Measurements from ENCODE around the gene CD9. TPM values are rescaled to one million over a fixed set of nuclear protein-coding genes. Genes with fewer than 3 reads are reported as not detected.
A peak's percentile ranks its signal among the peaks of the same experiment; 100 is the strongest.

The CD9 gene
- polyA plus RNA-seq, 6 donors from 2014 or later, result 32.7 to 186 (median 69.9) TPM

DNA sequence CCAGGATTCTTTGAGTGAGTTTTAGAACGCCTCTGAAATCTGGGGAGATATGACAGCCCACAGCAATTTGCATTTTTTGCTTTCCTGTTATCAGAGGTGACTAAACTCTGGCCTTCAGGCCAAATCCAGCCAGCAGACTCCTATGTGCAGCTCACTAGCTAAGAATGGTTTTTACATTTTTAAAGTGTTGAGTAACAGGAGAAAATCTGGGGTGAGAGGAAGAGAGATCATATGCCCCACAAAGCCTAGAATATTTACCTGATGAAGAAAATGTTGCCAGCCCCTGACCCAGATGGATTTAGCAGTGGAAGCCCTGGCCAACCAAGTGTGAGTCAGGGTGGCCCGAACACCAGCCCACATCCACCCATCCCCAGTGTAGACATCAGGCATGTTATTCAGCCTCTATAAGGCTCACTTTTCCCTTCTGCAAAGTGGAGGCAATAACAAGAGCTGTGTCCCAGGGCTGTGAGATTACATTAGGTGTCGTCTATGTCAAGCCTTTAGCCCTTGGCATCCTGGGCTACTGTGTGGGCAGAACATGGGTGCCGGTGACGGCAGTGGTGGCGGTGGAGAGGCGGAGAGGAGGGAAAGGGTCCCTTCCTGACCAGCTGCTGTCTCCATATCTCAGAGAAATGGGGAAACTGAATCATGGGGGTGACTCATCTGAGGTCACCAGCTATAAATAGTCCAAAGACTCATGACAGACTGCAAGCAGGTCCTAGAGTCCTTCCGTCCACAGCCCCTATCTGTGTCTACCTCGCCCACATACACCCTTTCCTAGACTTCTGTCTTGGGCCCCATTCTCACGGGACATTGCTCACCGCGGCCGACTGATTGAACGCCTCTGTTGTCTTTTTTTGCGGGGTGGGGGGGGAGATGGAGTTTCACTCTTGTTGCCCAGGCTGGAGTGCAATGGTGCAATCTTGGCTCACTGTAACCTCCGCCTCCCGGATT is 32.6 kb upstream of the CD9 start:
- H3K27me3 Mint-ChIP-seq, result peaks cover 0 to 10% (median 2%) of the 10 kb centered on the region in 3 donors
- peak; percentile 85 to 88 for ATAC-seq (ENCODE audit: low read depth in 2 of 2)
- peak overlapping the region; percentile 18 to 97 (median 92) for H3K27ac Mint-ChIP-seq
- peak; percentile 46 for DNase-seq
- no peaks in the 10 kb centered on the region for H3K36me3 Mint-ChIP-seq
- H3K4me1 Mint-ChIP-seq, result peaks cover 16 to 25% (median 23%) of the 10 kb centered on the region in 3 donors
- H3K4me3 Mint-ChIP-seq, result peak overlapping the region in 4 of 8 donors; percentile 13 to 90 (median 60)
- no peaks in the 10 kb centered on the region for H3K9me3 Mint-ChIP-seq

- ATAC-seq (ENCODE audit: low read depth in 2 of 2) (no peak), DNase-seq (no peak)
- Mint-ChIP-seq H3K27ac (peak overlapping the region in 1 of 6 donors; percentile 88), H3K36me3 (no peaks in the 10 kb centered on the region), H3K4me3 (no peak overlapping the region), H3K4me1 (peaks cover 16 to 23% (median 23%) of the 10 kb centered on the region in 3 donors), H3K9me3 (no peaks in the 10 kb centered on the region), H3K27me3 (peaks cover 4 to 10% (median 10%) of the 10 kb centered on the region in 3 donors)
These were observed 28.7 kb upstream of the CD9 start for GRCh38 chr12:6171409-6172015.

- H3K27me3 Mint-ChIP-seq, result peaks cover 4 to 10% (median 10%) of the 10 kb centered on the region in 3 donors
- H3K4me3 Mint-ChIP-seq, result no peak overlapping the region
- no peak overlapping the region for H3K27ac Mint-ChIP-seq
These were observed 28.1 kb upstream of the CD9 start for GRCh38 chr12:6172086-6172485.

DNA sequence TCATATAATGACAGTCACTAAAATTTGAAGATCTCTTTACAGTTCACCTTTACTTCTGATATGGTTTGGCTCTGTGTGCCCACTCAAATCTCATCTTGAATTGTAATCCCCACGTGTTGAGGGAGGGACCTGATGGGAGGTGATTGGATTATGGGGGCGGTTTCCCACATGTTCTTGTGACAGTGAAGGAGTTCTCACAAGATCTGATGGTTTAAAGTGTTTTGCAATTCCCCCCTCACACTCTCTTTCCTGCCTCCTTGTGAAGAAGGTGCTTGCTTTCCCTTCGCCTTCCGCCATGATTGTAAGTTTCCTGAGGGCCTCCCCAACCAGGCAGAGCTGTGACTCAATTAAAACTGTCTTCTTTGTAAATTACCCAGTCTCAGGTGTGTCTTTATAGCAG is 27.3 kb upstream of the CD9 start:
- Mint-ChIP-seq H3K36me3 (no peaks in the 10 kb centered on the region), H3K27me3 (peaks cover 4 to 10% (median 10%) of the 10 kb centered on the region in 3 donors), H3K9me3 (no peaks in the 10 kb centered on the region), H3K4me3 (no peak overlapping the region), H3K27ac (no peak overlapping the region), H3K4me1 (peaks cover 5 to 10% (median 10%) of the 10 kb centered on the region in 3 donors)
- no peak for DNase-seq
- ATAC-seq (ENCODE audit: low read depth in 2 of 2), result no peak

More at GRCh38 chr12:6172086-6172485, 28.1 kb upstream of the CD9 start:
- peaks cover 13 to 18% (median 18%) of the 10 kb centered on the region in 3 donors for H3K4me1 Mint-ChIP-seq
- ATAC-seq (ENCODE audit: low read depth in 2 of 2), result no peak
- H3K36me3 Mint-ChIP-seq, result no peaks in the 10 kb centered on the region
- no peaks in the 10 kb centered on the region for H3K9me3 Mint-ChIP-seq
- no peak for DNase-seq

DNA sequence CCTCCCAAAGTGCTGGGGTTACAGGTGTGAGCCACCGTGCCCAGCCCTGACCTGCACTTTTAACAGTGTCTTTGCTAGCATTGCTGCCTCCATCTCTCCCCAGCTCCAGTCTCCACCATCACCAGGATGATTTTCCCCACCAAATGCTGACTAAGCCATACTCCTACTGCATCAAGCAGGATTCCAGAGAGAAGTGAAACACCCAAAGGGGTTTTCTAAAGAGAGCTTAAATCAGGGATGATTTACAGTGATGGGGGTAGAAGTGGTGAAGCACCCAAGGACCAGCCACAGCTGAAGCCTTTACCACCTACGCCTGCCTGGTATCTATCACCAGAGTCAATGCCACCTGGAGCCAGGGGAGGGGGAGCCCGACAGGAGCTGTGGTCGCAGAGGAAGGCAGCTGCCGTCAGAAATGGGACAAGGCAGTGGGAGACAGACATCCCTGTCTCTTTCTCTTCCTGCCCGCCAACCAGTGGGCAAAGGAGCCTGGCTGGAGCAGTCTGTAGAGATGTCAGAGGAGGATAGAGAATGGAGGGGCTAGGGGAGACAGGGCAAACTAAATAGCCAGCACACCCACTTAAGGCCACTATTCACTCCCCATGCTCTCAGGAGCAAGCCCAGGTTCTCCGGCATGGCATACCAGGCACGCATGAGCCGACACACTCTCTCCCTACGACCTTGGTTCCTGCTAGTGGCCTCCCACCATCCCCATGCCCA is 22.4 kb upstream of the CD9 start:
- no peak for DNase-seq
- Mint-ChIP-seq H3K4me3 (no peak overlapping the region), H3K27ac (peak overlapping the region in 1 of 6 donors; percentile 11), H3K4me1 (no peaks in the 10 kb centered on the region), H3K27me3 (peaks cover 6 to 14% (median 14%) of the 10 kb centered on the region in 3 donors), H3K36me3 (no peaks in the 10 kb centered on the region), H3K9me3 (no peaks in the 10 kb centered on the region)
- no peak for ATAC-seq (ENCODE audit: low read depth in 2 of 2)

GRCh38 chr12:6178981-6179761 is 21.0 kb upstream of the CD9 start:
- no peak overlapping the region for H3K27ac Mint-ChIP-seq
- H3K36me3 Mint-ChIP-seq, result no peaks in the 10 kb centered on the region
- H3K27me3 Mint-ChIP-seq, result peaks cover 0 to 21% (median 14%) of the 10 kb centered on the region in 3 donors
- no peak overlapping the region for H3K4me3 Mint-ChIP-seq
- DNase-seq (no peak), ATAC-seq (ENCODE audit: low read depth in 2 of 2) (no peak)
- H3K4me1 Mint-ChIP-seq, result no peaks in the 10 kb centered on the region
- no peaks in the 10 kb centered on the region for H3K9me3 Mint-ChIP-seq

- H3K36me3 Mint-ChIP-seq, result no peaks in the 10 kb centered on the region
- peaks cover 0 to 19% (median 14%) of the 10 kb centered on the region in 3 donors for H3K27me3 Mint-ChIP-seq
- no peaks in the 10 kb centered on the region for H3K9me3 Mint-ChIP-seq
- H3K27ac Mint-ChIP-seq, result peak overlapping the region in 1 of 6 donors; percentile 4
- DNase-seq (no peak), ATAC-seq (ENCODE audit: low read depth in 2 of 2) (no peak)
- no peaks in the 10 kb centered on the region for H3K4me1 Mint-ChIP-seq
- H3K4me3 Mint-ChIP-seq, result no peak overlapping the region
These were observed 19.7 kb upstream of the CD9 start for GRCh38 chr12:6180268-6181051.

DNA sequence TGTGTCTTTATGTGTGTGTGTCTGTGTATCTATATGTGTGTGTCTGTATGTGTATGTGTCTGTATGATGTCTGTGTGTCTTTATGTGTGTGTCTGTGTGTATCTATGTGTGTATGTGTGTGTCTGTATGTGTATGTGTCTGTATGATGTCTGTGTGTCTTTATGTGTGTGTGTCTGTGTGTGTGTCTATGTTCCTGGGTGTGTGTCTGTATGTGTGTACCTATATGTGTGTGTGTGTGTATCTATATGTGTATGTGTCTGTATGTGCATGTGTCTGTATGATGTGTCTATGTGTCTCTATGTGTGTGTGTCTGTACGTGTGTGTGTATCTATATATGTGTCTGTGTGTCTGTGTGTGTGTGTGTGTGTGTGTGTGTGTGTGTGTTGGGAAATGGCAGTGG is 19.0 kb upstream of the CD9 start:
- no peak for ATAC-seq (ENCODE audit: low read depth in 2 of 2)
- Mint-ChIP-seq H3K27me3 (peaks cover 1 to 18% (median 16%) of the 10 kb centered on the region in 3 donors), H3K36me3 (no peaks in the 10 kb centered on the region), H3K4me1 (no peaks in the 10 kb centered on the region), H3K4me3 (no peak overlapping the region), H3K9me3 (no peaks in the 10 kb centered on the region), H3K27ac (no peak overlapping the region)
- no peak for DNase-seq

GRCh38 chr12:6181583-6182278 is 18.5 kb upstream of the CD9 start:
- Mint-ChIP-seq H3K27me3 (peaks cover 7 to 22% (median 20%) of the 10 kb centered on the region in 3 donors), H3K4me1 (no peaks in the 10 kb centered on the region), H3K36me3 (no peaks in the 10 kb centered on the region), H3K9me3 (no peaks in the 10 kb centered on the region), H3K4me3 (no peak overlapping the region), H3K27ac (no peak overlapping the region)
- DNase-seq, result no peak
- ATAC-seq (ENCODE audit: low read depth in 2 of 2), result no peak

DNA sequence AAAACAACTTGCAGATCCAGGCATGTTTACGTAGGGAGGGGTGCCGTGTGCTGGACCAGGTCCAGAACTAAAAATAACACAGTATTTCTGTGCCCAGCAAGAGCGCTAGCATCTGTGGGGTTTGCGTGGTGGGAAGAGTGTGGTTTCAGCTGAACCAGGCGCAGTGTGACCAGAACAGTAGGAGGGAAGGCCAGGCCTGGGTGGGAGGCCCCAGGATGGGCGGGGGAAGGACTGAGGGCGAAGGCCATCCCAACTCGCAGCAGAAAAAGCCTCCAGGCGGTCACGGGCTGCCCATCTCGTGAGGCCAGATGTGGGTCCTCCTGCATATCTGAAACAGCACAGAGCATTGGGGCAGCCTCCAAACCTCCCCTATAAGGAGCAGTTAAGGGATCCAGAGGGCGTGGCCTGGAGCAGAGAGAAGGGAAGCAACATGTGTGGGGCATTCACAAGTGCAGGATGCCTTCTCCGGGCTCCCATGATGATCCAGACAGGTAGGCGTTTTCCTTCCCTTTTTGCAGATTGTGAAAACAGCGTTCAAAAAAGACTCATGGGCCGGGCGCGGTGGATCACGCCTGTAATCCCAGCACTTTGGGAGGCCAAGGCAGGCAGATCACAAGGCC is 17.8 kb upstream of the CD9 start:
- DNase-seq (no peak), ATAC-seq (ENCODE audit: low read depth in 2 of 2) (no peak)
- Mint-ChIP-seq H3K27me3 (peaks cover 10 to 22% (median 20%) of the 10 kb centered on the region in 3 donors), H3K4me3 (no peak overlapping the region), H3K27ac (no peak overlapping the region), H3K36me3 (no peaks in the 10 kb centered on the region), H3K4me1 (no peaks in the 10 kb centered on the region), H3K9me3 (no peaks in the 10 kb centered on the region)

GRCh38 chr12:6183689-6184428 is 16.3 kb upstream of the CD9 start:
- H3K4me1 Mint-ChIP-seq, result peaks cover 2 to 9% (median 6%) of the 10 kb centered on the region in 3 donors
- peaks cover 16 to 30% (median 25%) of the 10 kb centered on the region in 3 donors for H3K27me3 Mint-ChIP-seq
- no peak overlapping the region for H3K4me3 Mint-ChIP-seq
- DNase-seq, result no peak
- no peaks in the 10 kb centered on the region for H3K9me3 Mint-ChIP-seq
- no peaks in the 10 kb centered on the region for H3K36me3 Mint-ChIP-seq
- no peak overlapping the region for H3K27ac Mint-ChIP-seq
- no peak for ATAC-seq (ENCODE audit: low read depth in 2 of 2)

All from naive B cell (primary cell).